Testis (tissue), 2 donors: Measurements from ENCODE around the gene CCDC192.

Experiments
- POLR2A ChIP-seq: fragments of 450-650 bp; IDR thresholded peaks from one replicate; pipeline ENCODE4 v1.6.1; 2017; ENCODE audit warnings: antibody characterized with exemption, mild to moderate bottlenecking, moderate library complexity
- TF ChIP-seq, protein P1 (sequence below), 3 experiments: fragments of 450-650 bp in 2 of 3; fragments of 200-600 bp in 1 of 3; sonication (generic) in 1 of 3; IDR thresholded peaks; one replicate each; pipeline ENCODE4 v1.5.1; 2016 to 2019; ENCODE audit warnings: antibody characterized with exemption in 3 of 3, mild to moderate bottlenecking in 2 of 3, moderate library complexity in 1 of 3

DNA sequence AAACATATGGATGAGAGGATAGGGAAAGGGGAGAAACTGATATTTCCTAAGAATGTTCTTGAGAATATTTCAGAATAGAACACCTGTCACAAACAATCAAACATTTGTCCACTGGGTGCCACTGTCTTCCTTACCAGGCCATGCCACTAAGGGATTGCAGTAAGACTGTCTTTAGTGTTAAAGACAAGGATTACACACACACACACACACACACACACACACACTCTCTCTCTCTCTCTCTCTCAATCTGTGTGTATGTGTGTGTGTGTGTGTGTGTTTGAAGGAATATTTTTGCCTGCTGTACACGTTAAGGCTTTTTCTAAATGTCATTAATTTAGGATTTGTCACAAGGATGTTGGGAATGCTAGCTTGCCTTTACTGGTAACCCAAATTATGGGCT is 54.4 kb downstream of the CCDC192 start:
- TF ChIP-seq, protein P1, sequence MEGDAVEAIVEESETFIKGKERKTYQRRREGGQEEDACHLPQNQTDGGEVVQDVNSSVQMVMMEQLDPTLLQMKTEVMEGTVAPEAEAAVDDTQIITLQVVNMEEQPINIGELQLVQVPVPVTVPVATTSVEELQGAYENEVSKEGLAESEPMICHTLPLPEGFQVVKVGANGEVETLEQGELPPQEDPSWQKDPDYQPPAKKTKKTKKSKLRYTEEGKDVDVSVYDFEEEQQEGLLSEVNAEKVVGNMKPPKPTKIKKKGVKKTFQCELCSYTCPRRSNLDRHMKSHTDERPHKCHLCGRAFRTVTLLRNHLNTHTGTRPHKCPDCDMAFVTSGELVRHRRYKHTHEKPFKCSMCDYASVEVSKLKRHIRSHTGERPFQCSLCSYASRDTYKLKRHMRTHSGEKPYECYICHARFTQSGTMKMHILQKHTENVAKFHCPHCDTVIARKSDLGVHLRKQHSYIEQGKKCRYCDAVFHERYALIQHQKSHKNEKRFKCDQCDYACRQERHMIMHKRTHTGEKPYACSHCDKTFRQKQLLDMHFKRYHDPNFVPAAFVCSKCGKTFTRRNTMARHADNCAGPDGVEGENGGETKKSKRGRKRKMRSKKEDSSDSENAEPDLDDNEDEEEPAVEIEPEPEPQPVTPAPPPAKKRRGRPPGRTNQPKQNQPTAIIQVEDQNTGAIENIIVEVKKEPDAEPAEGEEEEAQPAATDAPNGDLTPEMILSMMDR (IDR thresholded peaks at IDR 0.05) = peak in 2 of 3 experiments; percentile 10 to 38
- TF ChIP-seq POLR2A = no peak
